GM18505 (cell line): ENCODE measurements around the gene F7.

Experiments used
- ATAC-seq: cut with Tn5 transposase; IDR thresholded peaks from one replicate; pipeline ENCODE4 v1.9.1; 2021; ENCODE audit not compliant: unreplicated experiment
- POLR2A ChIP-seq: IDR thresholded peaks from 4 replicates; pipeline ENCODE4 v1.6.1; 2011; ENCODE audit warnings: borderline replicate concordance; ENCODE audit not compliant: insufficient read depth, insufficient read length; ENCODE audit errors: extremely low read depth

Gene F7

GRCh38 chr13:113086031-113086750 lies 19.4 kb upstream of the F7 start:
- ATAC-seq = no peak
- TF ChIP-seq POLR2A = no peak

GRCh38 chr13:113086991-113087922 lies 18.3 kb upstream of the F7 start:
- ATAC-seq = no peak

GRCh38 chr13:113087923-113088690 lies 17.5 kb upstream of the F7 start:
- no peak for TF ChIP-seq POLR2A
- ATAC-seq = no peak

More at GRCh38 chr13:113086991-113087922, 18.3 kb upstream of the F7 start:
- no peak for TF ChIP-seq POLR2A

GRCh38 chr13:113088691-113089020 lies 16.9 kb upstream of the F7 start:
- no peak for TF ChIP-seq POLR2A
- ATAC-seq = no peak

GRCh38 chr13:113089693-113090414 lies 15.7 kb upstream of the F7 start:
- ATAC-seq = no peak

GRCh38 chr13:113090415-113090770 lies 15.2 kb upstream of the F7 start:
- ATAC-seq = no peak

More at GRCh38 chr13:113089693-113090414, 15.7 kb upstream of the F7 start:
- TF ChIP-seq POLR2A = no peak

GRCh38 chr13:113090806-113091205 lies 14.8 kb upstream of the F7 start:
- no peak for ATAC-seq
- TF ChIP-seq POLR2A = no peak

More at GRCh38 chr13:113090415-113090770, 15.2 kb upstream of the F7 start:
- TF ChIP-seq POLR2A = no peak

- no peak for TF ChIP-seq POLR2A
- ATAC-seq = no peak
Measured at GRCh38 chr13:113091211-113091771, 14.3 kb upstream of the F7 start.

- ATAC-seq = no peak
- no peak for TF ChIP-seq POLR2A
Measured at GRCh38 chr13:113091891-113092775, 13.5 kb upstream of the F7 start.

GRCh38 chr13:113092776-113093579 lies 12.6 kb upstream of the F7 start:
- TF ChIP-seq POLR2A = no peak
- ATAC-seq = no peak
